SK-N-SH (cell line): ENCODE measurements around the gene TRAF3IP1. TPM values are rescaled to one million over a fixed set of nuclear protein-coding genes. Genes with fewer than 3 reads are reported as not detected.

Experiments
- CTCF ChIA-PET: fragments of 300-600, 350-600 bp; formaldehyde crosslinking; extraction: SDS; loops from one replicate; lab custom pipeline; 2021; lab: Yijun Ruan, JAX
- POLR2A ChIA-PET: fragments of 350-600 bp; sonication (Branson Sonifier 250); formaldehyde crosslinking; extraction: SDS; loops from one replicate; lab custom pipeline; 2020; ENCODE audit warnings: antibody characterized with exemption, inconsistent platforms; lab: Yijun Ruan, JAX
- DNase-seq: peaks from one replicate; pipeline ENCODE4 v3.0.0; 2012
- H2AFZ ChIP-seq: fragments of 200-600 bp; sonication (generic); 2 replicates; pipeline ENCODE4 v1.8.1; 2016; ENCODE audit warnings: antibody characterized with exemption, mild to moderate bottlenecking, low read depth
- H3F3A ChIP-seq: fragments of 200-600 bp; sonication (generic); replicated peaks from 2 replicates; pipeline ENCODE3; 2016; ENCODE audit warnings: antibody characterized with exemption, mild to moderate bottlenecking; ENCODE audit not compliant: insufficient read depth
- H3K27ac ChIP-seq, 2 experiments: fragments of 200-500 bp in 1 of 2; fragments of 200-600 bp in 1 of 2; sonication (Bioruptor generic) in 1 of 2; sonication (generic), shearing (Covaris generic) in 1 of 2; 2 replicates each; pipeline versions ENCODE4 v1.5.1 to v1.6.1; 2014 to 2016; ENCODE audit warnings: low read depth in 2 of 2, inconsistent platforms in 1 of 2, low read length in 1 of 2, mild to moderate bottlenecking in 1 of 2, mixed read lengths in 1 of 2
- H3K27me3 ChIP-seq: fragments of 200-600 bp; sonication (generic), shearing (Covaris generic); 2 replicates; pipeline ENCODE4 v1.6.1; 2016; ENCODE audit warnings: mixed run types; ENCODE audit not compliant: insufficient read depth
- H3K36me3 ChIP-seq, 2 experiments: fragments of 200-500 bp in 1 of 2; fragments of 200-600 bp in 1 of 2; sonication (Bioruptor generic) in 1 of 2; sonication (generic) in 1 of 2; replicated peaks in 1 of 2; 2 replicates each; pipeline versions ENCODE3 to v1.5.1; 2014 to 2016; ENCODE audit warnings: low read length in 1 of 2, mild to moderate bottlenecking in 1 of 2; ENCODE audit not compliant: insufficient read depth in 2 of 2, control insufficient read depth in 1 of 2
- H3K4me1 ChIP-seq, 2 experiments: fragments of 200-500 bp in 1 of 2; fragments of 200-600 bp in 1 of 2; sonication (Bioruptor generic) in 1 of 2; sonication (generic), shearing (Covaris generic) in 1 of 2; 2 replicates each; pipeline versions ENCODE4 v1.5.1 to v1.6.1; 2014 to 2016; ENCODE audit warnings: low read depth in 1 of 2, low read length in 1 of 2, mixed run types in 1 of 2; ENCODE audit not compliant: insufficient read depth in 2 of 2, control insufficient read depth in 1 of 2
- H3K4me2 ChIP-seq: fragments of 200-600 bp; sonication (generic), shearing (Covaris generic); 2 replicates; pipeline ENCODE4 v1.6.1; 2017; ENCODE audit warnings: mixed run types
- H3K4me3 ChIP-seq, 2 experiments: fragments of 200-500 bp in 1 of 2; fragments of 200-600 bp in 1 of 2; sonication (Bioruptor generic) in 1 of 2; sonication (generic), shearing (Covaris generic) in 1 of 2; 2 replicates each; pipeline versions ENCODE4 v1.5.1 to v1.8.1; 2014 to 2016; ENCODE audit warnings: low read depth in 2 of 2, inconsistent platforms in 1 of 2, low read length in 1 of 2, mild to moderate bottlenecking in 1 of 2, mixed read lengths in 1 of 2, moderate library complexity in 1 of 2
- H3K79me2 ChIP-seq: fragments of 200-600 bp; sonication (generic); 2 replicates; pipeline ENCODE4 v1.8.1; 2017; ENCODE audit warnings: mild to moderate bottlenecking; ENCODE audit not compliant: insufficient read depth
- H3K9ac ChIP-seq: fragments of 200-600 bp; sonication (generic); 2 replicates; pipeline ENCODE4 v1.6.1; 2017; ENCODE audit warnings: mixed run types
- H3K9me2 ChIP-seq: fragments of 200-600 bp; sonication (generic); 2 replicates; pipeline ENCODE4 v1.6.1; 2017; ENCODE audit warnings: mixed run types
- H3K9me3 ChIP-seq: fragments of 200-600 bp; sonication (generic); 2 replicates; pipeline ENCODE4 v1.6.1; 2017; ENCODE audit warnings: mixed run types, mild to moderate bottlenecking, moderate library complexity
- H4K20me1 ChIP-seq: fragments of 200-600 bp; sonication (generic); 2 replicates; pipeline ENCODE4 v1.6.1; 2017; ENCODE audit warnings: mild to moderate bottlenecking, mixed run types; ENCODE audit not compliant: insufficient read depth
- CHD2 ChIP-seq: fragments of 150-350 bp; IDR thresholded peaks from 2 replicates; pipeline ENCODE4 v1.6.1; 2018; ENCODE audit warnings: low read length; ENCODE audit not compliant: partially characterized antibody
- EP300 ChIP-seq, 2 experiments: IDR thresholded peaks; 2 replicates each; pipeline versions ENCODE4 v1.4.0 to v1.6.1; 2012; ENCODE audit warnings: borderline replicate concordance in 1 of 2, low read depth in 1 of 2, low read length in 1 of 2
- FOXM1 ChIP-seq: IDR thresholded peaks from 2 replicates; pipeline ENCODE4 v1.4.0; 2012; ENCODE audit warnings: low read depth, mild to moderate bottlenecking
- GABPA ChIP-seq: IDR thresholded peaks from 2 replicates; pipeline ENCODE4 v1.4.0; 2012; ENCODE audit warnings: low read depth, mild to moderate bottlenecking
- GATA2 ChIP-seq: sonication (generic); formaldehyde crosslinking; IDR thresholded peaks from 2 replicates; pipeline ENCODE4 v1.5.0; 2020; ENCODE audit warnings: mild to moderate bottlenecking, missing genetic modification reagents
- JUND ChIP-seq: IDR thresholded peaks from 2 replicates; pipeline ENCODE4 v1.4.0; 2012
- NRF1 ChIP-seq: IDR thresholded peaks from 2 replicates; pipeline ENCODE4 v1.6.1; 2012; ENCODE audit warnings: low read depth, mild to moderate bottlenecking, low read length
- POLR2AphosphoS5 ChIP-seq: IDR thresholded peaks from 2 replicates; pipeline ENCODE4 v1.6.1; 2012; ENCODE audit warnings: low read depth, low read length
- RFX5 ChIP-seq: IDR thresholded peaks from 2 replicates; pipeline ENCODE4 v1.6.1; 2012; ENCODE audit warnings: mild to moderate bottlenecking, improper control_type of control experiment, low read length
- RXRA ChIP-seq: IDR thresholded peaks from 2 replicates; pipeline ENCODE4 v1.4.0; 2012; ENCODE audit warnings: low read depth, mild to moderate bottlenecking, borderline replicate concordance
- SIN3A ChIP-seq: IDR thresholded peaks from 2 replicates; pipeline ENCODE4 v1.6.1; 2012; ENCODE audit warnings: low read depth, mild to moderate bottlenecking, low read length, moderate library complexity, borderline replicate concordance
- TEAD4 ChIP-seq: IDR thresholded peaks from 2 replicates; pipeline ENCODE4 v1.4.0; 2012; ENCODE audit warnings: mild to moderate bottlenecking, borderline replicate concordance; ENCODE audit not compliant: insufficient read depth
- YY1 ChIP-seq: IDR thresholded peaks from 2 replicates; pipeline ENCODE4 v1.4.0; 2012; ENCODE audit warnings: low read depth, mild to moderate bottlenecking
- WGBS: methylation state at CpG from one replicate; pipeline ENCODE4 v1.1.6; 2017; ENCODE audit warnings: low lambda C conversion rate; 5-methylcytosine and 5-hydroxymethylcytosine counted together
- polyA plus RNA-seq, 3 experiments: library from polyadenylated mRNA; depleted of rRNA; stranded (reverse); fragments of >200 nt; gene quantifications; 2 replicates each; pipeline ENCODE4 v1.2.3, GENCODE V29; 2012
- TF ChIP-seq, protein P1 (sequence below): fragments of 150-350 bp; IDR thresholded peaks from 2 replicates; pipeline ENCODE4 v1.6.1; 2017; ENCODE audit warnings: antibody characterized with exemption, low read length, low read depth, borderline replicate concordance
- TF ChIP-seq, protein P2 (sequence below): IDR thresholded peaks from 2 replicates; pipeline ENCODE4 v1.4.0; 2012; ENCODE audit warnings: low read depth, borderline replicate concordance
- TF ChIP-seq, protein P3 (sequence below): fragments of 200-600 bp; sonication (generic); IDR thresholded peaks from 2 replicates; pipeline ENCODE4 v1.6.1; 2017; ENCODE audit warnings: antibody characterized with exemption, mild to moderate bottlenecking, moderate library complexity

The TRAF3IP1 gene
- polyA plus RNA-seq, 1 of the 3 experiments (the other 2 are of a cell fraction), result 15.0 TPM

DNA sequence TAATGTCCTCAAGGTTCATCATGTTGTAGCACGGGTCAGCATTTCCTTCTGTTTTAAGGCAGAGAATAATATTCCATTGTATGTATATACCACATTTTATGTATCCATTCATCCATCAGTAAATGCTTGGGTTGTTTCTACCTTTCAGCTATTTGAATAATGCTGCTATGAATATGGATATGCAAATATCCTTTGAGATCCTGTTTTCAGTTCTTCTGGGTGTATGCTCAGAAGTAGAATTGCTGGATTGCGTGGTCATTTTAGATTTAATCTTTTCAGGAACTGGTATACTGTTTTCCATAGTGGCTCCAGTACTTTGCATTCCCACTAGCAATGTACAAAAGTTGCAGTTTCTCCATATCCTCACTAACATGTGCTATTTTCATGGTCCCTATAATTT is 93.0 kb downstream of the TRAF3IP1 start:
- Histone ChIP-seq H4K20me1 (no peaks in the 10 kb centered on the region), H3K36me3 (peaks cover 0 to 7% of the 10 kb centered on the region in 2 experiments), H3K4me2 (no peak overlapping the region), H3K4me1 (no peaks in the 10 kb centered on the region), H2AFZ (no peak overlapping the region), H3K4me3 (no peak overlapping the region), H3K9me2 (no peaks in the 10 kb centered on the region), H3K27ac (no peak overlapping the region), H3K9ac (no peak overlapping the region), H3K27me3 (no peaks in the 10 kb centered on the region), H3K79me2 (no peaks in the 10 kb centered on the region), H3K9me3 (no peaks in the 10 kb centered on the region), H3F3A (no peaks in the 10 kb centered on the region)
- POLR2A ChIA-PET, result no interaction called here
- WGBS, result 89% methylated on average over 2 of the region's 2 CpGs
- CTCF ChIA-PET, result no interaction called here
- TF ChIP-seq EP300 (IDR thresholded peaks at IDR 0.05; ENCODE audit: borderline replicate concordance in 1 of 2, low read depth in 1 of 2, low read length in 1 of 2), result no peak
- TF ChIP-seq, protein P1, sequence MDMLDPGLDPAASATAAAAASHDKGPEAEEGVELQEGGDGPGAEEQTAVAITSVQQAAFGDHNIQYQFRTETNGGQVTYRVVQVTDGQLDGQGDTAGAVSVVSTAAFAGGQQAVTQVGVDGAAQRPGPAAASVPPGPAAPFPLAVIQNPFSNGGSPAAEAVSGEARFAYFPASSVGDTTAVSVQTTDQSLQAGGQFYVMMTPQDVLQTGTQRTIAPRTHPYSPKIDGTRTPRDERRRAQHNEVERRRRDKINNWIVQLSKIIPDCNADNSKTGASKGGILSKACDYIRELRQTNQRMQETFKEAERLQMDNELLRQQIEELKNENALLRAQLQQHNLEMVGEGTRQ, result no peak
- TF ChIP-seq TEAD4, result no peak
- no peak for TF ChIP-seq CHD2
- TF ChIP-seq, all 33 proteins: peak for 0
- no peak for DNase-seq

DNA sequence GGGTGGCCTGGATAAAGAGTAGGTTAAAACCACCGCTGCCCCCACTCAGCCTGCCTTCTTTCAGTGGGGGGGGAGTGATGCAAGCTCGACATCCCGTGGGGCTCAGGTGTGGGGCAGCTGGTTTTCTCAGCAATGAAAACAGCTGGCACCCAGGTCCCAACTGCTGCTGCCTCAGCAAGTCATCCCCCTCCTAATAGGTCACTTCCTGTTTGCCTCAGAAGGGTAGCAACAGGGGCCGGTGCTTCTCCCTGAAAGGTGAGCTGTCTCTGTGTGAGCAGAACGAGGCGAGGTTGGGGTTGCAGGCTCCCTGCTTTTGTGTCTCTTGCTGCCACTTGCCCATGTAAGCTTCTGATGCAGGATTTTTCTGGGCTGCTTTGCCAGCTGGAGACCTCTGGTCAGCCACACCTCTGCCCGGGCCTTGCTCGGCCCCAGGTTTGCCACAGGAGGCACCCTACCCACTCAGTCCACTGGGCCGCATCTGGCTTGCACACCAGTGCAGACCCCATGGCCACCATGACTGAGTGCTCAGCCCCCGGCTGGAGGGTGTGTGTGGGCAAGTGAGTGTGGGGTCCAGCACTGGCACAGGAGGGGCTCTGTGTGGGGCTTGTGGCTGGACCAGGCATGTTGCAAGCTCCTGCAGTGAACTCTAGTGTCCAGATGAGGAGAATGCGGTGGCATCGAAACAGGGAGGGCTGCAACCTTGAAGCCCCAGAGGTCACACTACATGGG is 94.9 kb downstream of the TRAF3IP1 start:
- DNase-seq, result no peak
- CTCF ChIA-PET, result no interaction called here
- POLR2A ChIA-PET, result no interaction called here
- no peak overlapping the region for H3K27ac ChIP-seq
- no peaks in the 10 kb centered on the region for H3F3A ChIP-seq
- no peaks in the 10 kb centered on the region for H3K4me1 ChIP-seq
- peaks cover 0 to 7% of the 10 kb centered on the region in 2 experiments for H3K36me3 ChIP-seq
- H3K4me2 ChIP-seq, result no peak overlapping the region
- TF ChIP-seq GATA2 (CRISPR knock-in tag) (no peak), JUND (no peak), SIN3A (no peak), RFX5 (no peak), TEAD4 (no peak), NRF1 (no peak), GABPA (no peak), FOXM1 (no peak), YY1 (no peak), POLR2AphosphoS5 (no peak), RXRA (no peak)
- TF ChIP-seq, protein P2, sequence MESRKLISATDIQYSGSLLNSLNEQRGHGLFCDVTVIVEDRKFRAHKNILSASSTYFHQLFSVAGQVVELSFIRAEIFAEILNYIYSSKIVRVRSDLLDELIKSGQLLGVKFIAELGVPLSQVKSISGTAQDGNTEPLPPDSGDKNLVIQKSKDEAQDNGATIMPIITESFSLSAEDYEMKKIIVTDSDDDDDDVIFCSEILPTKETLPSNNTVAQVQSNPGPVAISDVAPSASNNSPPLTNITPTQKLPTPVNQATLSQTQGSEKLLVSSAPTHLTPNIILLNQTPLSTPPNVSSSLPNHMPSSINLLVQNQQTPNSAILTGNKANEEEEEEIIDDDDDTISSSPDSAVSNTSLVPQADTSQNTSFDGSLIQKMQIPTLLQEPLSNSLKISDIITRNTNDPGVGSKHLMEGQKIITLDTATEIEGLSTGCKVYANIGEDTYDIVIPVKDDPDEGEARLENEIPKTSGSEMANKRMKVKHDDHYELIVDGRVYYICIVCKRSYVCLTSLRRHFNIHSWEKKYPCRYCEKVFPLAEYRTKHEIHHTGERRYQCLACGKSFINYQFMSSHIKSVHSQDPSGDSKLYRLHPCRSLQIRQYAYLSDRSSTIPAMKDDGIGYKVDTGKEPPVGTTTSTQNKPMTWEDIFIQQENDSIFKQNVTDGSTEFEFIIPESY, result no peak
- TF ChIP-seq, protein P3, sequence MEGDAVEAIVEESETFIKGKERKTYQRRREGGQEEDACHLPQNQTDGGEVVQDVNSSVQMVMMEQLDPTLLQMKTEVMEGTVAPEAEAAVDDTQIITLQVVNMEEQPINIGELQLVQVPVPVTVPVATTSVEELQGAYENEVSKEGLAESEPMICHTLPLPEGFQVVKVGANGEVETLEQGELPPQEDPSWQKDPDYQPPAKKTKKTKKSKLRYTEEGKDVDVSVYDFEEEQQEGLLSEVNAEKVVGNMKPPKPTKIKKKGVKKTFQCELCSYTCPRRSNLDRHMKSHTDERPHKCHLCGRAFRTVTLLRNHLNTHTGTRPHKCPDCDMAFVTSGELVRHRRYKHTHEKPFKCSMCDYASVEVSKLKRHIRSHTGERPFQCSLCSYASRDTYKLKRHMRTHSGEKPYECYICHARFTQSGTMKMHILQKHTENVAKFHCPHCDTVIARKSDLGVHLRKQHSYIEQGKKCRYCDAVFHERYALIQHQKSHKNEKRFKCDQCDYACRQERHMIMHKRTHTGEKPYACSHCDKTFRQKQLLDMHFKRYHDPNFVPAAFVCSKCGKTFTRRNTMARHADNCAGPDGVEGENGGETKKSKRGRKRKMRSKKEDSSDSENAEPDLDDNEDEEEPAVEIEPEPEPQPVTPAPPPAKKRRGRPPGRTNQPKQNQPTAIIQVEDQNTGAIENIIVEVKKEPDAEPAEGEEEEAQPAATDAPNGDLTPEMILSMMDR, result no peak
- TF ChIP-seq, protein P1, result no peak
- no peak overlapping the region for H3K9ac ChIP-seq
- H3K9me3 ChIP-seq, result no peaks in the 10 kb centered on the region
- no peaks in the 10 kb centered on the region for H3K9me2 ChIP-seq
- H3K79me2 ChIP-seq, result no peaks in the 10 kb centered on the region
- H3K4me3 ChIP-seq, result no peak overlapping the region
- H4K20me1 ChIP-seq, result no peaks in the 10 kb centered on the region
- no peaks in the 10 kb centered on the region for H3K27me3 ChIP-seq
- H2AFZ ChIP-seq, result no peak overlapping the region
- WGBS, result 93% methylated on average over 5 of the region's 12 CpGs
